HuH-7.5 (cell line): ENCODE data around the gene SLC25A25.
"Not testable (repeated sequence)": the region's sequence is repeated elsewhere in the genome, so short reads cannot be mapped to it uniquely, and the experiment has no call there.

Source experiments
- DNase-seq: peaks from one replicate; pipeline ENCODE4 v3.0.0; 2011; ENCODE audit warnings: low spot score

The SLC25A25 gene

GRCh38 chr9:128067645-128068385 is at the start of gene SLC25A25:
TSS of gene SLC25A25 (plus strand) at chr9:128068232. CDS start at chr9:128068320, 88 bp downstream.
- peak; percentile 96 for DNase-seq

DNA sequence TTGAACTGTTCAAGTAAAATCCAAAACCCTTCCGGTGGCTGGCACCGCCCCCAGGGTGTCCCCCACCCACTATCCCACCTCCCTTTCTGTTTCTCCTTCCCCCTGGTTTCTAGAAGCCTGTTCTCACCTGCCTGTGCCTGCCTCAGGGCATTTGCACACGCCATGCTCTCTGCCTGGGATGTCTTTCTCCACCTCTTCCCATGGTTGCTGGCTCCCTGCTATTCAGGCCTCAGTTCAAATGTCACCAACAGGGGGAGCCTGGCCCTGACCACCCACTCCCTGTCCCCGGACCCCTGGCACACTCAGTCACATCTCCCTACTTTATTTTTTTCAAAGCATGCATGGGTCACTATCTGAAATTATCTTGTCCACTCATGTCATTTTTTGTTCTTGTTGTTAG is 47.3 kb upstream of the SLC25A25 start:
- DNase-seq, result no peak

DNA sequence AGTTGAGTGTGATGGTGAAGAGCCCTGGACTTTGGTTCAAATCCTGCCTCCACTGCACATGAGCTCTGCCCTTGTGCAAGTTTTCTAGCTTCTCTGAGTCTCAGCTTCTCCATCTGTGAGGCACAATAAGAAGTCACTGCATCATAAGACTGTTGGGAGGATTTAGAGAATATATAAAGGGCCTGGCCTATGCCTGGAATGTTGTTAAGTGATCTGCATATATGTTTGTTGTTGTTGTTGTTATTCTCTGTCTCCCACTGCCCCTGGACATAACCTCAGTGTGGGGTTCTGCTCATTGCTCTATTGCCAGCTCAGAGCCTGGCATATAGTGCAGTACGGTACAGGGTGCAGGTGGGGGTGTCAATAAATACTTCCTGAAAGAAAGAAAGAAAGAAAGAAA is 46.9 kb upstream of the SLC25A25 start:
- no peak for DNase-seq

DNA sequence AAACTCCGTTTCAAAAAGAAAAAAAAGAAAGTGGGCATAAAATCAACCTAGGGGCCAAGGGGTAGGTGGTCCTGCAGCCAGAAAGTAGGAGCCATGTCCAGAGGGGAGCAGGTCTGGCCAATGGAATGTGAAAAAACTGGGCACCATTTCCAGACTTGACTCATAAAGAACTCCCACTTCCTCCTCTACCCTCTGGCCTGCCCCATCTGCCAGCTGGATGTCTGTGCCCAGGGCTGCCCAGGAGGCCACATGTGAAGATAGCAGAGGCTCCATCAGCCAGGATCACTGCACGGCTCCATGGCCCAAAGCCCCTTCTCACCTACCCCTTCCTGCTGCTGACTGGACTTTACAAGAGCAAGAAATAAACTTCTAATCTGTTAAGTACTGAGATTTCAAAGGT is 45.1 kb upstream of the SLC25A25 start:
- no peak for DNase-seq

GRCh38 chr9:128023671-128024070 is 44.4 kb upstream of the SLC25A25 start:
- DNase-seq, result not testable (repeated sequence)

DNA sequence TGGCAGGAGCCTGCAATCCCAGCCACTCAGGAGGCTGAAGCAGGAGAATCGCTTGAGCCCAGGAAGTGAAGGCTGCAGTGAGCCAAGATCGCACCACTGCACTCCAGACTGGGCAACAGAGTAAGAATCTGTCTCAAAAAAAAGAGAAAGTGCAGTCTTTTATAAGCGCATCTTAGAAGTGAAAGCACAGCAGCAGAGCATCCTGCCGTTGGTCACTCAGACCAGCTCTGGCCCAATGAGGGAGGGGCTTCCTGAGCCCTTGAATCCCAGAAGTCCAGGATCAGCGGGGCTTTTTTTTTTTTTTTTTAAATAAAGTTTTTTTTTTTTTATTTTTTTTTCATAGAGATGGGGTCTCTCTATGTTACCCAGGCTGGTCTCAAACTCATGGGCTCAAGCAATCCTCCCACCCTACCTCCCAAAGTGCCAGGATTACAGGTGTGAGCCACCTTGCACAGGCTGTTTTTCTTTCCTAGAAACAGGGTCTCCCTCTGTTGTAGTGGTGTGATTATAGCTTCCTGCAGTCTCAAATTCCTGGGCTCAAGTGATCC is 43.2 kb upstream of the SLC25A25 start:
- no peak for DNase-seq

GRCh38 chr9:128025736-128026135 is 42.3 kb upstream of the SLC25A25 start:
- DNase-seq, result no peak

- no peak for DNase-seq
Observed at GRCh38 chr9:128026255-128026772, 41.7 kb upstream of the SLC25A25 start.

DNA sequence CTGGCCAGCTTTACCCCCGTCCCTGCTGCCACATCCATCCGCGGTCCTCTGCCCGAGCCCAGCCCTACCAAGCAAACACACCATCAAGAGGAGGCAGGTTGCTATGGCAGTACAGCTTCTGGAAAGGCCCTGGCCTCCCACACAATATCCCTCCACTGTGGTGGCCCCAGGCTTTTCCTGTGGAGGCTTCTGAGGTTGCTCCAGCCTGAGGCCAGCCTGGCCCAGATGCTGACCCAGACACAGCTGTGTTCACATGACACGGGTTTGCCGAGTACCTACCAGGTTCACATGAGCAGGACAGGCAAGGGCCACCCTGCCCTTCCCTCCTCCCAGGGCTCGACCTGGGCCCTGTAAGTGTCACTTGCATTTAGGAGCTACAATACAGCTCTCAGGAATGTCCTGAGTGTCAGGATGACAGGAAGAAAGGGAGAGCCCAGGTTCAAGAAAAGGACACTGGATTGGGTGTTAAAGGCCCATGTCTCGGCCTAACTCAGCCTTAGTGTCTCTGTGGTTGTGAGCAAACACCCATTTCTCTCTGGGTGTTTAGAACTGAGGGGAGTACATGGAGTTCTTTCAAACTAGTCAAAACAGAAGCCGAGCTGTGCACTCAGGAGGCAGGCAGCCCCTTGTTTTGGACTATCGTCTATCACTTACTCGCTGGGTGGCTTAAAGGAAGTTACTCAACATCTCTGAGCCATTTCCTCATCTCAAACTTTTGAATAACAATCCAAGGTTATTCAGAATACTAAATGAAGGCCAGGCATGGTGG is 41.1 kb upstream of the SLC25A25 start:
- DNase-seq, result peak; percentile 15

DNA sequence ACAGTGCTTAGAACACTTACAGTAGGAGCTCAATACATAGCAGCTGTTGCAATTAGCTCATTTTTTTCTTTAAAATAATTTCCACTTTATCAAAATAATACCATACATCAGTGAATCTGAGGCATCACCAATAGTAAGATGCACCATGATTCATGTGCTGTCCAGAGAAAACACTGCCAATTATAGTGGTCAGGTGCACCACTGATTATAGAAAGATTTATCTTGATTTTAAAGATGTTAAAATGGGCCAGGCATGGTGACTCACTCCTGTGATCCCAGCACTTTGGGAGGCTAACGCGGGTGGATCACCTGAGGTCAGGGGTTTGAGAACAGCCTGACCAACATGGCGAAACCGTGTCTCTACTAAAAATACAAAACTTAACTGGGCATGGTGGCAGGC is 40.3 kb upstream of the SLC25A25 start:
- DNase-seq, result no peak

DNA sequence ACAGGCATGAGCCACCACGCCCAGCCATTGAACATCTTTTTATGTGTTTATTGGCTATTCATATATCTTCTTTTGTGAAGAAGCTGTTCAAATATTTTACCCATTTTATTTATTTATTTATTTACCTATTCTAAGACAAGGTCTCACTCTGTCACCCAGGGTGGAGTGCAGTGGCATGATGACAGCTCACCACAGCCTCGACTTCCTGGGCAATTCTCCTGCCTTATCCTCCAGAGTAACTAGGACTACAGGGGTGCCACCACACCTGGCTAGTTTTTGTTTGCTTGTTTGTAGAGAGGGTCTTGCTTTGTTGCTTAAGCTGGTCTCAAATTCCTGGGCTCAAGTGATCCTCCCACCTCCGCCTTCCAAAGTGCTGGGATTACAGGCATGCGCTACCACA is 34.4 kb upstream of the SLC25A25 start:
- DNase-seq, result no peak

- DNase-seq, result peak; percentile 81
Observed at GRCh38 chr9:128034821-128035652, 33.0 kb upstream of the SLC25A25 start.

DNA sequence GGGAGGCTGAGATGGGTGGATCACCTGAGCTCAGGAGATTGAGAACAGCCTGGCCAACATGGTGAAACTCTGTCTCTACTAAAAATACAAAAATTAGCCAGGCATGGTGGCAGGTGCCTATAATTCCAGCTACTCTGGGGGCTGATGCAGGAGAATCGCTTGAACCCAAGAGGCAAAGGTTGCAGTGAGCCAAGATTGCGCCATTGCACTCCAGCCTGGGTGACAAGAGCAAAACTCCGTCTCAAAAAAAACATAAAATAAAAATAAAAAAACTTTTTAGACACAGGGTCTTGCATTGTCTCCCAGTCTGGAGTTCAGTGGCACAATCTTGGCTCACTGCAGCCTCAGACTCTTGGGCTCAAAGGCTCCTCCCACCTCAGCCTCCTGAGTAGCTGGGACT is 31.5 kb upstream of the SLC25A25 start:
- not testable (repeated sequence) for DNase-seq

GRCh38 chr9:128040783-128041182 is 27.2 kb upstream of the SLC25A25 start:
- not testable (repeated sequence) for DNase-seq

- DNase-seq, result no peak
Observed at GRCh38 chr9:128042043-128042442, 26.0 kb upstream of the SLC25A25 start.

- no peak for DNase-seq
Observed at GRCh38 chr9:128043467-128043868, 24.6 kb upstream of the SLC25A25 start.

DNA sequence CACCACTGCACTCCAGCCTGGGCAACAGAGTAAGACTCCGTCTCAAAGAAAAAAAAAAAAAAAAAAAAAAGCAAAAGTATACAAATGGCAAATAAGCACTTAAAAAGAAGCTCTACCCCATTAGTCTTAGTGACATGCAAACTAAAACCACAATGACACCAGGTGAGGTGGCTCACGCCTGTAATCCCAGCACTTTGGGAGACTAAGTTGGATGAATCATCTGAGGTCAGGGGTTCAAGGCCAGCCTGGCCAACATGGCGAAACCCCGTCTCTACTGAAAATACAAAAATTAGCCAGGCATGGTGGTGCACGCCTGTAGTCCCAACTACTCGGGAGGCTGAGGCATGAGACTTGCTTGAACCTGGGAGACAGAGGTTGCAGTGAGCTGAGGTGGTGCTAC is 22.6 kb upstream of the SLC25A25 start:
- not testable (repeated sequence) for DNase-seq

DNA sequence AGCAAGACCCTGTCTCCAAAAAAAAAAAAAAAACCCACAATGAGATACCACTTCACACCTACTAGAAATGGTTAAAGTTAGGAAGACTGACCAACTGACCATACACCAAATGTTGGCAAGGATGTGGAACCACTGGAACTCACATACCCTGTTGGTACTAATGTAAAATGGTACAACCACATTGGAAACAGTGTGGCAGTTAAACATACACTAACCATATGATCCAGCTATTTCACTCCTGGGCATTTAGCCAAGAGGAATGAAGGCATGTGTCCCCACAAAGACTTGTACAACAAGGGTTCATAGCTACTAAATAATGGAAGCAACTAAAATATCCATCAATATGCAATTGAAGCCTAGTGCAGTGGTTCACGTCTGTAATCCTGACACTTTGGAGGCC is 22.2 kb upstream of the SLC25A25 start:
- DNase-seq, result no peak

- no peak for DNase-seq
Observed at GRCh38 chr9:128047231-128047630, 20.8 kb upstream of the SLC25A25 start.

DNA sequence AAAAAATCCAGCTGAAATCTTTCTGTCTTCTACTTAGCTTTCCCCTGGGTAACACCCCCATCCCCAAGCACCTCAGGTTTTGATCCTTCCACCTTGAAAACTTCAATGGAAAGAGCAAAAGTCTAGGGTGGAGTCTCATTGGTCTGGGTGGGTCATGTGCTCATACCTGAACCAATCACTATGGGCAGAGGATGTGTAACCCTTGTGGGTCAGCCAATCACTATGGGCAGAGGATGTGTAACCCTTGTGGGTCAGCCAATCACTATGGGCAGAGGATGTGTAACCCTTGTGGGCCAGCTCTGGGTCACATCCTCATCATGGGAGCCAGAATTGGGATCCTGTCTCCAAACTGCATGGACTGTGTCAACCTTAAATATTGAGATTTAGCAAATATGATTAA is 19.4 kb upstream of the SLC25A25 start:
- no peak for DNase-seq

DNA sequence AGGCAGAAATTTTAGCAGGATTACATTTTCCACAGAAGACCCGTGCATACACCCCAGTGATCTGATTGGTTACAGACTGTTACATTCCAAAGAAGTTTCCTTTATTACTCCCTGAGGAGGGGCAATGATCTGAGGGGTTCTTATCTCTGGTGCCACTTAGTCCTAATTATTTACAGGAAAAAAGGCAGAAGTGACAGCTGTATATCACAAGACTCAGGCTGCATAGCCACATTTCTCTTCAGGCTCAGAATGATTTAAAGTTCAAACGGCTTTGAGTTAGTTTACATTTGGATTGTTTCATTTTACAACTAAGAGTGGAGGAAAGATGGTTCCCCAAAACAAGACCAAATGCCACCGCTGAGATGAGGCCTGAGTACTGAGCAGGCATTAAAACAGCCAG is 18.2 kb upstream of the SLC25A25 start:
- no peak for DNase-seq
